ENCODE data around the gene EXOC6B. TPM values are rescaled to one million over a fixed set of nuclear protein-coding genes. Genes with fewer than 3 reads are reported as not detected.

Gene EXOC6B
- total RNA-seq, 1 donor from 2014 or later = 32.2 TPM

DNA sequence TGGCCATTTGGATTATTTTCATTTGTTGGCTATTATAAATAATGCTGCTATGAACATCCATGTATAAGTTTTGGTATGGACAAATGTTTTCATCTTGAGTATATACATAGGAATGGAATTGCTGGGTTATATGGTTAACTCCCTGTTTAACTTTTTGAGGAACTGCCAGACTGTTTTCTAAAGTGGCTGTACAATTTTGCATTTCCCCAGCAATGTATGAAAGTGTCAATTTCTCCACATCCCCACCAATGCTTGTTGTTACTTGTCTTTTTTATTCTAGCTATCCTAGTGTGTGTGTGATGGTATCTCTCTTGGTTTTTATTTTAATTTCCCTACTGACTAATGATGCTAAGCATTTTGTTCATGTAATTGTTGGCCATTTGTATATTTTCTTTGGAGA, 587.5 kb downstream of the EXOC6B start:
- Mint-ChIP-seq H3K4me3 (ENCODE audit: unreplicated experiment) (no peak overlapping the region), H3K27ac (ENCODE audit: unreplicated experiment) (no peak overlapping the region), H3K9me3 (ENCODE audit: low read depth) (no peaks in the 10 kb centered on the region), H3K36me3 (ENCODE audit: low read depth) (no peaks in the 10 kb centered on the region), H3K27me3 (ENCODE audit: low read depth) (no peaks in the 10 kb centered on the region), H3K4me1 (ENCODE audit: low read depth) (peaks cover 34% of the 10 kb centered on the region)
- DNase-seq (ENCODE audit: low spot score) = no peak
- TF ChIP-seq, protein P1, sequence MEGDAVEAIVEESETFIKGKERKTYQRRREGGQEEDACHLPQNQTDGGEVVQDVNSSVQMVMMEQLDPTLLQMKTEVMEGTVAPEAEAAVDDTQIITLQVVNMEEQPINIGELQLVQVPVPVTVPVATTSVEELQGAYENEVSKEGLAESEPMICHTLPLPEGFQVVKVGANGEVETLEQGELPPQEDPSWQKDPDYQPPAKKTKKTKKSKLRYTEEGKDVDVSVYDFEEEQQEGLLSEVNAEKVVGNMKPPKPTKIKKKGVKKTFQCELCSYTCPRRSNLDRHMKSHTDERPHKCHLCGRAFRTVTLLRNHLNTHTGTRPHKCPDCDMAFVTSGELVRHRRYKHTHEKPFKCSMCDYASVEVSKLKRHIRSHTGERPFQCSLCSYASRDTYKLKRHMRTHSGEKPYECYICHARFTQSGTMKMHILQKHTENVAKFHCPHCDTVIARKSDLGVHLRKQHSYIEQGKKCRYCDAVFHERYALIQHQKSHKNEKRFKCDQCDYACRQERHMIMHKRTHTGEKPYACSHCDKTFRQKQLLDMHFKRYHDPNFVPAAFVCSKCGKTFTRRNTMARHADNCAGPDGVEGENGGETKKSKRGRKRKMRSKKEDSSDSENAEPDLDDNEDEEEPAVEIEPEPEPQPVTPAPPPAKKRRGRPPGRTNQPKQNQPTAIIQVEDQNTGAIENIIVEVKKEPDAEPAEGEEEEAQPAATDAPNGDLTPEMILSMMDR (IDR thresholded peaks at IDR 0.05) = no peak

DNA sequence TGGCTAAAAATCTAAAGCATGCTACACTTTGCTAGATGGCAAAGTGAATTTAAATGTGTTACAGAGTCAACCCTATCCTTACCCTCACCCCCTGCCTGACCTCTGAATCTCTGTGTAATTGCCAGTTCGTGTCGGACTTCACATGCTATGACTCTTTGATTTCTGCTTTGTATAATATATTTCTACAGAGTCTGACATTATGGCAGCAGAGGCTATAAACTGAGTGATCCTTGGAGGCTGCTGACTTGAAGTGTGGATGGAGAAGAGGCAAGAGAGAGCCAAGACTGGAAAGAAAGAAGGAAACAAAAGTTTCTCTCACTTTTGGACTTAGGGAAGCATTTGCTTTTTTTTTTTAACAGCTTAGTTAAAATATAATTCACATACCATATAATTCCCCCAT, 588.3 kb downstream of the EXOC6B start:
- TF ChIP-seq, protein P1 (IDR thresholded peaks at IDR 0.05) = no peak
- no peak overlapping the region for H3K27ac Mint-ChIP-seq (ENCODE audit: unreplicated experiment)
- H3K4me1 Mint-ChIP-seq (ENCODE audit: low read depth) = peaks cover 34% of the 10 kb centered on the region
- no peaks in the 10 kb centered on the region for H3K27me3 Mint-ChIP-seq (ENCODE audit: low read depth)
- DNase-seq (ENCODE audit: low spot score) = no peak
- H3K36me3 Mint-ChIP-seq (ENCODE audit: low read depth) = no peaks in the 10 kb centered on the region
- no peak overlapping the region for H3K4me3 Mint-ChIP-seq (ENCODE audit: unreplicated experiment)
- H3K9me3 Mint-ChIP-seq (ENCODE audit: low read depth) = no peaks in the 10 kb centered on the region

DNA sequence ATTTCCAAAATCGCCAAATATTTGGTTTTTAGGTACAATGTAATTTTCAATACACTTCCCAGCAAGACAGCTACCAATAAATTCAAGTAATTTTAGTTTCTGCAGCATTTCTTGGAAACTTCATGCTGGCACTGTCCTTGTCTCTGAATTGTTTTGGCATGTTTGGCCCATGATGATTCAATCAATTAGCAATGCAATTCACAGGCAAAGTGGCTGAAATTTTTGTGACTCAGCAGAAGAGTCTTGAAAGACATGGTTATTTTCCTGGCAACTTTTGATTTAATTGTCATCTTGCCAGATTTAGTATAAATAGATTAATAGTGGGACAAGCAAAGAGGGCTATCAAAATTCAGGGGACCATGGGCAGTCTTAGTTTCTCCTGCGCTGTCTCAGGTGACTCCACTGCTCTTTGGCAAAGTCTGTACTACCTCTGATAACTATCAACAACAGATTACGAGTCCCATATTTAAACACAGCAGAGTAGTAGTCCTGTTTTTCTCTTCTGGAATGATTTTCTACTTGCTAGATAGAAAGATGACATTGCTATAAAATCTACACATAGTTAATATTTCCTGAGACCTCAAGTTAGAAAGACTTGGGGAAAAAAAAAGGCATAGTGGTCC, 589.3 kb downstream of the EXOC6B start:
- no peaks in the 10 kb centered on the region for H3K27me3 Mint-ChIP-seq (ENCODE audit: low read depth)
- TF ChIP-seq, protein P1 (IDR thresholded peaks at IDR 0.05) = no peak
- DNase-seq (ENCODE audit: low spot score) = no peak
- H3K27ac Mint-ChIP-seq (ENCODE audit: unreplicated experiment) = peak overlapping the region; percentile 84
- no peak overlapping the region for H3K4me3 Mint-ChIP-seq (ENCODE audit: unreplicated experiment)
- peaks cover 32% of the 10 kb centered on the region for H3K4me1 Mint-ChIP-seq (ENCODE audit: low read depth)
- H3K36me3 Mint-ChIP-seq (ENCODE audit: low read depth) = no peaks in the 10 kb centered on the region
- H3K9me3 Mint-ChIP-seq (ENCODE audit: low read depth) = no peaks in the 10 kb centered on the region

DNA sequence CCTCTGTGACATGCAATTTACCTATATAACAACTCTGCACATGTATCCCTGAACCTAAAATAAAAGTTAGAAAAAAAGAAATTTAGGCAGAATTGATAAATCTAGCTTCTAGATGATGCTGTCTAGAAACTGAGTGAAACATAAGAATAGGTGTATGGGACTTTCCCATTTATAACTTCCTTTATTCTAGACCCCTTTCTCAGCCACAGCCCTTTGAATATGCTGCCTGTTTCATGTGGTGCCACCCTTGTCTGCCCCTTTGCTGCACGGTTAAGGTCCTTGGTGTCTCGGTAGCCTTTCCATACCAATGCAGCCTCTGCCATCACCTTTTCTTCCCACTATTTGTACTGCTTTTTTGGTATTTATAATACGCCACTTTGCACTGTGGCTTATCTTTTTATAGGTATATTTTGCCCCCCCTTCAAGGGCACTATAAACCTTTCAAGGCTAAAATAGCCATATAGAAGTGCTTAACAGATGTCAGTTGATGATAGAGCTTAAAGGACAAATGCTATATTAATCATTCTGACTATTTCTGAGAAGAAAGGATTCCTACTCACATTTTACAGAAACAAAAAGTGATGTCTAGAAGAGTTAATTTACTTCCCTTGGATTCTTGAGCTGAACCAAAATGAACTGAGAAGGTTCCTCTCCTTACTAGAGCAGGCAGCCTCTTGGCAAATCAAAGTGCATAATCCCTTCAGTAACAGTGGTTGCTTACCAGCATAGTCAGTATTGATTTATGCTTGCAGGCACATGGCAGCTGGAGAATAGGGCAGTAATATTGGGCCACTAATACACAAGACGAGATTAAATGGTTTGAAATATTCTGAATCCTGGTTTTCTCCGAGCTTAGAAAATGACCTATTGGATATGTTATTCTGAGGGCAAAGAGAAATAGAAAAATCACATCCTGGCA, 590.1 kb downstream of the EXOC6B start:
- Mint-ChIP-seq H3K36me3 (ENCODE audit: low read depth) (no peaks in the 10 kb centered on the region), H3K4me1 (ENCODE audit: low read depth) (peaks cover 27% of the 10 kb centered on the region), H3K27ac (ENCODE audit: unreplicated experiment) (peak overlapping the region; percentile 84), H3K4me3 (ENCODE audit: unreplicated experiment) (no peak overlapping the region), H3K9me3 (ENCODE audit: low read depth) (no peaks in the 10 kb centered on the region), H3K27me3 (ENCODE audit: low read depth) (no peaks in the 10 kb centered on the region)
- TF ChIP-seq, protein P1 (IDR thresholded peaks at IDR 0.05) = no peak
- DNase-seq (ENCODE audit: low spot score) = no peak

DNA sequence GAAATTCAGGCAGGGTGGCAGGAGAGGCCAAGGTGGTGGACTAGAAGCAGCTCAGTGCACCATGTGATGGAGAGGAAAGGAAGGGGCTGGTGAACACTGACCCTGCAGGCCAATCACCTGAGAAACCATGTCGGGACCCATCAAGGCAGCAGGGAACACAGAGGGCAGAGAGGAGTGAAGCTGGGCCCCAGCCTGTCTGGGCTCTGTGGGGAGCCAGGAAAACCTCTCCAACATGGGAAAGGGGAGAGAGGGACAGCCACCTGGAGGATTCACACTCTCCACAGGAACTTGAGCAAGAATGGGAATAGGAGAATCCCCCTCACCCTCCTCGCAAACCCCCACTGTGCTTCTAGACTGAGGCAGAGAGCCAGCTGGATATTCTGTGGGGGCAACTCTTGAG, 592.6 kb downstream of the EXOC6B start:
- Mint-ChIP-seq H3K9me3 (ENCODE audit: low read depth) (no peaks in the 10 kb centered on the region), H3K36me3 (ENCODE audit: low read depth) (no peaks in the 10 kb centered on the region), H3K4me1 (ENCODE audit: low read depth) (peaks cover 27% of the 10 kb centered on the region), H3K4me3 (ENCODE audit: unreplicated experiment) (no peak overlapping the region), H3K27ac (ENCODE audit: unreplicated experiment) (no peak overlapping the region), H3K27me3 (ENCODE audit: low read depth) (no peaks in the 10 kb centered on the region)
- TF ChIP-seq, protein P1 (IDR thresholded peaks at IDR 0.05) = no peak
- no peak for DNase-seq (ENCODE audit: low spot score)

Data from chondrocyte (in vitro differentiated cells).